HCT116 (cell line): Measurements from ENCODE around the gene IL12B. TPM values are rescaled to one million over a fixed set of nuclear protein-coding genes. Genes with fewer than 3 reads are reported as not detected.

Source experiments
- ATAC-seq: fragments of 200-7000 bp; cut with Tn5 transposase; 2 replicates; pipeline ENCODE4 v1.9.1; 2020; ENCODE audit warnings: mild to moderate bottlenecking, moderate library complexity
- BruUV-seq: library from RNA; stranded (reverse); fragments of 400-500 nt; replicated peaks from 2 replicates; lab custom pipeline; 2021; lab: Mats Ljungman, UMichigan
- CTCF ChIA-PET: fragments of 300-600 bp; sonication (Branson Sonifier 250); formaldehyde crosslinking; loops from one replicate; lab custom pipeline; 2021; ENCODE audit warnings: antibody characterized with exemption; lab: Charles Lee
- POLR2A ChIA-PET: fragments of 300-600, 350-600 bp; sonication (Branson Sonifier 250); formaldehyde crosslinking; loops from one replicate; lab custom pipeline; 2021; ENCODE audit warnings: antibody characterized with exemption; lab: Charles Lee
- RAD21 ChIA-PET, 2 experiments: fragments of 300-600 bp; sonication (Branson Sonifier 250); formaldehyde crosslinking; loops; one replicate each; lab custom pipeline; 2023; ENCODE audit warnings: low total read pairs in 2 of 2; ENCODE audit not compliant: uncharacterized antibody in 2 of 2, unreplicated experiment in 2 of 2, low non-redundant PET in 1 of 2; lab: Charles Lee
- DNase-seq: peaks from one replicate; pipeline ENCODE4 v3.0.0-alpha.2; 2010; ENCODE audit warnings: low read depth, low spot score
- H2AFZ ChIP-seq: fragments of 200-600 bp; shearing (Covaris generic), sonication (generic); 2 replicates; pipeline ENCODE4 v1.6.1; 2017; ENCODE audit warnings: low read depth, mixed run types, mixed read lengths, antibody characterized with exemption, low read length; ENCODE audit not compliant: poor library complexity, severe bottlenecking
- H3K27ac ChIP-seq: 2 replicates; pipeline ENCODE4 v1.5.1; 2012; ENCODE audit warnings: low read depth, low read length
- H3K27me3 ChIP-seq: fragments of 200-600 bp; sonication (generic); 2 replicates; pipeline ENCODE4 v1.6.1; 2016; ENCODE audit warnings: mixed run types, low read length, mixed read lengths; ENCODE audit not compliant: insufficient read depth
- H3K36me3 ChIP-seq, 2 experiments: fragments of 200-500 bp in 1 of 2; fragments of 200-600 bp in 1 of 2; sonication (Bioruptor generic) in 1 of 2; sonication (generic) in 1 of 2; 2 replicates each; pipeline versions ENCODE4 v1.5.1 to v1.6.1; 2014 to 2016; ENCODE audit warnings: low read length in 2 of 2, inconsistent platforms in 1 of 2, mixed read lengths in 1 of 2, mixed run types in 1 of 2; ENCODE audit not compliant: insufficient read depth in 2 of 2, control insufficient read depth in 1 of 2
- H3K4me1 ChIP-seq, 2 experiments: fragments of 200-600 bp in 1 of 2; sonication (generic) in 1 of 2; 2 replicates each; pipeline versions ENCODE4 v1.5.1 to v1.6.1; 2012 to 2017; ENCODE audit warnings: low read length in 2 of 2, inconsistent platforms in 1 of 2, mild to moderate bottlenecking in 1 of 2, mixed read lengths in 1 of 2, mixed run types in 1 of 2, moderate library complexity in 1 of 2; ENCODE audit not compliant: insufficient read depth in 2 of 2, control insufficient read depth in 1 of 2
- H3K4me2 ChIP-seq: fragments of 200-600 bp; sonication (generic); 2 replicates; pipeline ENCODE4 v1.6.1; 2017; ENCODE audit warnings: mixed run types, low read length, mixed read lengths
- H3K4me3 ChIP-seq, 2 experiments: fragments of 200-600 bp in 1 of 2; sonication (generic) in 1 of 2; replicated peaks in 1 of 2; 2 replicates each; pipeline ENCODE4 v1.5.1; 2011 to 2016; ENCODE audit warnings: low read length in 2 of 2, control low read depth in 1 of 2, low read depth in 1 of 2, mild to moderate bottlenecking in 1 of 2, mixed read lengths in 1 of 2, mixed run types in 1 of 2
- H3K79me2 ChIP-seq: fragments of 200-600 bp; sonication (generic); 2 replicates; pipeline ENCODE4 v1.6.1; 2017; ENCODE audit warnings: mild to moderate bottlenecking, mixed run types, low read length, moderate library complexity, mixed read lengths; ENCODE audit not compliant: insufficient read depth
- H3K9ac ChIP-seq: fragments of 200-600 bp; sonication (generic); 2 replicates; pipeline ENCODE4 v1.6.1; 2016; ENCODE audit warnings: low read length, mixed read lengths
- H3K9me2 ChIP-seq: fragments of 200-600 bp; sonication (generic), shearing (Covaris generic); 2 replicates; pipeline ENCODE4 v1.6.1; 2017; ENCODE audit warnings: mixed run types, mild to moderate bottlenecking, moderate library complexity; ENCODE audit not compliant: insufficient read depth
- H3K9me3 ChIP-seq, 2 experiments: fragments of 200-500 bp in 1 of 2; fragments of 200-600 bp in 1 of 2; sonication (Bioruptor generic) in 1 of 2; sonication (generic) in 1 of 2; 2 replicates each; pipeline ENCODE4 v1.6.1; 2014 to 2017; ENCODE audit warnings: low read length in 2 of 2, mixed read lengths in 2 of 2, inconsistent platforms in 1 of 2, low read depth in 1 of 2, mild to moderate bottlenecking in 1 of 2, mixed run types in 1 of 2, moderate library complexity in 1 of 2; ENCODE audit not compliant: control insufficient read depth in 1 of 2, insufficient read depth in 1 of 2
- H4K20me1 ChIP-seq: fragments of 200-600 bp; sonication (generic), shearing (Covaris generic); 2 replicates; pipeline ENCODE4 v1.6.1; 2017; ENCODE audit warnings: mixed run types, mild to moderate bottlenecking, moderate library complexity; ENCODE audit not compliant: insufficient read depth
- CBX3 ChIP-seq: IDR thresholded peaks from 2 replicates; pipeline ENCODE4 v1.6.1; 2012; ENCODE audit warnings: low read depth
- CEBPB ChIP-seq: IDR thresholded peaks from 2 replicates; pipeline ENCODE4 v1.6.1; 2012; ENCODE audit warnings: low read depth
- EGR1 ChIP-seq: IDR thresholded peaks from 2 replicates; pipeline ENCODE4 v1.6.1; 2012; ENCODE audit warnings: low read depth
- EZH2phosphoT487 ChIP-seq: fragments of 200-600 bp; IDR thresholded peaks from 2 replicates; pipeline ENCODE4 v1.6.1; 2018; ENCODE audit warnings: antibody characterized with exemption, borderline replicate concordance
- JUND ChIP-seq: IDR thresholded peaks from 2 replicates; pipeline ENCODE4 v1.6.1; 2012
- POLR2A ChIP-seq: IDR thresholded peaks from 2 replicates; pipeline ENCODE4 v1.7.0; 2011; ENCODE audit warnings: borderline replicate concordance; ENCODE audit not compliant: insufficient read depth, insufficient read length; ENCODE audit errors: extremely low read depth
- RAD21 ChIP-seq: IDR thresholded peaks from 2 replicates; pipeline ENCODE4 v1.6.1; 2012; ENCODE audit warnings: low read depth, mild to moderate bottlenecking
- SIN3A ChIP-seq: IDR thresholded peaks from 2 replicates; pipeline ENCODE4 v1.6.1; 2012; ENCODE audit warnings: low read depth
- SP1 ChIP-seq: IDR thresholded peaks from 2 replicates; pipeline ENCODE4 v1.6.1; 2012; ENCODE audit warnings: low read depth
- SRF ChIP-seq: IDR thresholded peaks from 2 replicates; pipeline ENCODE4 v1.6.1; 2012; ENCODE audit warnings: low read depth
- TCF7L2 ChIP-seq: IDR thresholded peaks from 2 replicates; pipeline ENCODE4 v1.7.0; 2011; ENCODE audit warnings: borderline replicate concordance, inconsistent platforms; ENCODE audit not compliant: insufficient read depth, insufficient read length; ENCODE audit errors: extremely low read depth
- ZFX ChIP-seq: fragments of 450-650 bp; IDR thresholded peaks from 2 replicates; pipeline ENCODE4 v1.6.1; 2017
- ZNF274 ChIP-seq: fragments of 200-500 bp; sonication (Bioruptor generic); IDR thresholded peaks from 2 replicates; pipeline ENCODE4 v1.6.1; 2014; ENCODE audit warnings: mild to moderate bottlenecking, low read depth, low read length, inconsistent platforms
- intact Hi-C: fragments of 100-400 bp; cut with micrococcal nuclease; formaldehyde crosslinking; loops from 2 replicates; pipeline ENCODE4 v1.10.0; 2022
- total RNA-seq: library from RNA; stranded (reverse); gene quantifications from one replicate; pipeline ENCODE4 v1.2.1, GENCODE V29; 2021; ENCODE audit not compliant: unreplicated experiment
- TF ChIP-seq, protein P1 (sequence below): IDR thresholded peaks from 2 replicates; pipeline ENCODE4 v1.6.1; 2012
- TF ChIP-seq, protein P2 (sequence below): IDR thresholded peaks from 2 replicates; pipeline ENCODE4 v1.6.1; 2011; ENCODE audit warnings: mild to moderate bottlenecking, low read length, moderate library complexity; ENCODE audit not compliant: insufficient replicate concordance; ENCODE audit errors: extremely low read depth

Gene IL12B
- total RNA-seq, 1 experiment from 2014 or later: not detected

DNA sequence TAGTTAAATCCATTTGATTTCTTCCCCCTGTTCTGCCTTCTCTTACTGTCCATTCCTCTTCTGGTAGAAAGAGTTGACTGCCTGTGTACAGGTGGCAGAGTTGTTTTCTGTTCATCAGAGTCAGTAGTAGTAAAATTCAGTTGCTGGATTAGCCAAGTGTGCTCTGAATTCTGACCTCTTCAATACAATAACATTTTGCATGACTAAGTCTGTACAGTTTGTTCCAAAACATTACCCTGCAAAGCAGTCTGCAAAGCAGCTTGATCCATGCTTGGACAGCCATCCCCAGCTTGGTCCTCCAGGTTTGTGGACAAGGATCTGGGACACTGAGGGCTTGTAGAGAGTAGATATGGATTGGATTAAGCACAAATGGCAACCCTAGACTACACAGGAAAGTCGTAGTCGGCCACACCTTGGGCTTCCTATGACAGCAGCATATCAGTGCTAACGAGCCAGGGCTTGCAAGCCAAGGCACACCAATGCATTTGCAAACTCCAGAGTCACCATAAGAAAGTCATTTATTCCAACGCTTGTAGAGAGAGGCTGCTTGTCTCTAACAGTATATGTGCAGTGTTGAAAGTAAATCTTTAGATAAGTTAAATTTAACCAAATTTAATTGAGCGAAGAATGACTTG lies 25.2 kb downstream of the IL12B start:
- H3K9me2 ChIP-seq: no peaks in the 10 kb centered on the region
- H3K9ac ChIP-seq: no peak overlapping the region
- no peak overlapping the region for H3K4me3 ChIP-seq
- CTCF ChIA-PET: no interaction called here
- TF ChIP-seq CBX3 (no peak), POLR2A (no peak), ZFX (no peak), EGR1 (no peak), JUND (no peak), SIN3A (no peak), RAD21 (no peak), SP1 (no peak), SRF (no peak), TCF7L2 (no peak), ZNF274 (no peak), CEBPB (no peak), EZH2phosphoT487 (no peak)
- TF ChIP-seq, protein P1, sequence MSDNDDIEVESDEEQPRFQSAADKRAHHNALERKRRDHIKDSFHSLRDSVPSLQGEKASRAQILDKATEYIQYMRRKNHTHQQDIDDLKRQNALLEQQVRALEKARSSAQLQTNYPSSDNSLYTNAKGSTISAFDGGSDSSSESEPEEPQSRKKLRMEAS: no peak
- TF ChIP-seq, protein P2, sequence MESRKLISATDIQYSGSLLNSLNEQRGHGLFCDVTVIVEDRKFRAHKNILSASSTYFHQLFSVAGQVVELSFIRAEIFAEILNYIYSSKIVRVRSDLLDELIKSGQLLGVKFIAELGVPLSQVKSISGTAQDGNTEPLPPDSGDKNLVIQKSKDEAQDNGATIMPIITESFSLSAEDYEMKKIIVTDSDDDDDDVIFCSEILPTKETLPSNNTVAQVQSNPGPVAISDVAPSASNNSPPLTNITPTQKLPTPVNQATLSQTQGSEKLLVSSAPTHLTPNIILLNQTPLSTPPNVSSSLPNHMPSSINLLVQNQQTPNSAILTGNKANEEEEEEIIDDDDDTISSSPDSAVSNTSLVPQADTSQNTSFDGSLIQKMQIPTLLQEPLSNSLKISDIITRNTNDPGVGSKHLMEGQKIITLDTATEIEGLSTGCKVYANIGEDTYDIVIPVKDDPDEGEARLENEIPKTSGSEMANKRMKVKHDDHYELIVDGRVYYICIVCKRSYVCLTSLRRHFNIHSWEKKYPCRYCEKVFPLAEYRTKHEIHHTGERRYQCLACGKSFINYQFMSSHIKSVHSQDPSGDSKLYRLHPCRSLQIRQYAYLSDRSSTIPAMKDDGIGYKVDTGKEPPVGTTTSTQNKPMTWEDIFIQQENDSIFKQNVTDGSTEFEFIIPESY: no peak
- TF ChIP-seq, all 23 proteins: peak for 0
- DNase-seq: no peak
- H4K20me1 ChIP-seq: no peaks in the 10 kb centered on the region
- no peak overlapping the region for H2AFZ ChIP-seq
- H3K36me3 ChIP-seq: no peaks in the 10 kb centered on the region
- ATAC-seq: no peak
- ChIA-PET RAD21 (no interaction called here), POLR2A (no interaction called here)
- no peaks in the 10 kb centered on the region for H3K27me3 ChIP-seq
- no peak overlapping the region for H3K4me2 ChIP-seq
- no peaks in the 10 kb centered on the region for H3K79me2 ChIP-seq
- H3K9me3 ChIP-seq: peaks cover 15 to 17% of the 10 kb centered on the region in 2 experiments; a peak in 3 of 4 replicates
- no peak overlapping the region for H3K27ac ChIP-seq
- intact Hi-C loops: no loop called here
- H3K4me1 ChIP-seq: no peaks in the 10 kb centered on the region
- BruUV-seq: no TSS peak
